ENCODE measurements around the gene CEP295NL.
"Not testable (repeated sequence)": the region's sequence is repeated elsewhere in the genome, so short reads cannot be mapped to it uniquely, and the experiment has no call there.

The CEP295NL gene

GRCh38 chr17:78879635-78880186 is 23.3 kb downstream of the CEP295NL start:
- H3K79me2 ChIP-seq (ENCODE audit: insufficient read depth, low read length), result no peaks in the 10 kb centered on the region
- H2AFZ ChIP-seq (ENCODE audit: low read length), result no peak overlapping the region
- no peaks in the 10 kb centered on the region for H3K9me3 ChIP-seq (ENCODE audit: low read length)
- no peaks in the 10 kb centered on the region for H3K4me1 ChIP-seq (ENCODE audit: insufficient read depth, low read length, severe bottlenecking)
- no peak overlapping the region for H3K9ac ChIP-seq (ENCODE audit: low read length)
- no peaks in the 10 kb centered on the region for H4K20me1 ChIP-seq (ENCODE audit: insufficient read depth, low read length)
- no peak overlapping the region for H3K4me3 ChIP-seq (ENCODE audit: low read depth, low read length, poor library complexity, severe bottlenecking)
- no peaks in the 10 kb centered on the region for H3F3A ChIP-seq (ENCODE audit: insufficient read depth, low read length)
- no peak overlapping the region for H3K4me2 ChIP-seq (ENCODE audit: low read length)
- no peaks in the 10 kb centered on the region for H3K36me3 ChIP-seq (ENCODE audit: insufficient read depth, low read length)
- H3K27me3 ChIP-seq (ENCODE audit: insufficient read depth, low read length), result no peaks in the 10 kb centered on the region; the same call in none of the 2 replicates
- no peak overlapping the region for H3K27ac ChIP-seq (ENCODE audit: low read depth, low read length, poor library complexity, severe bottlenecking)
- H3K9me2 ChIP-seq (ENCODE audit: low read depth, low read length), result no peaks in the 10 kb centered on the region
- TF ChIP-seq EZH2 (IDR thresholded peaks at IDR 0.05; ENCODE audit: borderline replicate concordance, low read length) (no peak), CTCF (IDR thresholded peaks at IDR 0.05; ENCODE audit: low read length) (no peak)

GRCh38 chr17:78878871-78879527 is 24.0 kb downstream of the CEP295NL start:
- no peaks in the 10 kb centered on the region for H3F3A ChIP-seq (ENCODE audit: insufficient read depth, low read length)
- no peak overlapping the region for H3K4me3 ChIP-seq (ENCODE audit: low read depth, low read length, poor library complexity, severe bottlenecking)
- no peaks in the 10 kb centered on the region for H4K20me1 ChIP-seq (ENCODE audit: insufficient read depth, low read length)
- TF ChIP-seq EZH2 (IDR thresholded peaks at IDR 0.05; ENCODE audit: borderline replicate concordance, low read length) (no peak), CTCF (IDR thresholded peaks at IDR 0.05; ENCODE audit: low read length) (no peak)
- H3K36me3 ChIP-seq (ENCODE audit: insufficient read depth, low read length), result no peaks in the 10 kb centered on the region
- H3K9me2 ChIP-seq (ENCODE audit: low read depth, low read length), result no peaks in the 10 kb centered on the region
- H3K4me1 ChIP-seq (ENCODE audit: insufficient read depth, low read length, severe bottlenecking), result no peaks in the 10 kb centered on the region
- H3K79me2 ChIP-seq (ENCODE audit: insufficient read depth, low read length), result no peaks in the 10 kb centered on the region
- H3K9me3 ChIP-seq (ENCODE audit: low read length), result no peaks in the 10 kb centered on the region
- H3K9ac ChIP-seq (ENCODE audit: low read length), result no peak overlapping the region
- H3K27ac ChIP-seq (ENCODE audit: low read depth, low read length, poor library complexity, severe bottlenecking), result no peak overlapping the region
- no peak overlapping the region for H3K4me2 ChIP-seq (ENCODE audit: low read length)
- H3K27me3 ChIP-seq (ENCODE audit: insufficient read depth, low read length), result no peaks in the 10 kb centered on the region; the same call in none of the 2 replicates
- H2AFZ ChIP-seq (ENCODE audit: low read length), result no peak overlapping the region

GRCh38 chr17:78878261-78878660 is 24.7 kb downstream of the CEP295NL start:
- Histone ChIP-seq H3F3A (ENCODE audit: insufficient read depth, low read length) (no peaks in the 10 kb centered on the region), H2AFZ (ENCODE audit: low read length) (no peak overlapping the region), H3K9ac (ENCODE audit: low read length) (no peak overlapping the region), H4K20me1 (ENCODE audit: insufficient read depth, low read length) (no peaks in the 10 kb centered on the region), H3K4me3 (ENCODE audit: low read depth, low read length, poor library complexity, severe bottlenecking) (no peak overlapping the region), H3K27ac (ENCODE audit: low read depth, low read length, poor library complexity, severe bottlenecking) (no peak overlapping the region), H3K9me2 (ENCODE audit: low read depth, low read length) (no peaks in the 10 kb centered on the region), H3K4me2 (ENCODE audit: low read length) (no peak overlapping the region), H3K9me3 (ENCODE audit: low read length) (no peaks in the 10 kb centered on the region), H3K4me1 (ENCODE audit: insufficient read depth, low read length, severe bottlenecking) (no peaks in the 10 kb centered on the region), H3K36me3 (ENCODE audit: insufficient read depth, low read length) (no peaks in the 10 kb centered on the region), H3K27me3 (ENCODE audit: insufficient read depth, low read length) (no peaks in the 10 kb centered on the region; the same call in none of the 2 replicates), H3K79me2 (ENCODE audit: insufficient read depth, low read length) (no peaks in the 10 kb centered on the region)
- TF ChIP-seq CTCF (IDR thresholded peaks at IDR 0.05; ENCODE audit: low read length) (no peak), EZH2 (IDR thresholded peaks at IDR 0.05; ENCODE audit: borderline replicate concordance, low read length) (no peak)

- not testable (repeated sequence) for H3K9me2 ChIP-seq (ENCODE audit: low read depth, low read length); H2AFZ ChIP-seq (ENCODE audit: low read length); H3K9me3 ChIP-seq (ENCODE audit: low read length); H3K36me3 ChIP-seq (ENCODE audit: insufficient read depth, low read length); H3K4me1 ChIP-seq (ENCODE audit: insufficient read depth, low read length, severe bottlenecking); H3K27ac ChIP-seq (ENCODE audit: low read depth, low read length, poor library complexity, severe bottlenecking); H3K4me3 ChIP-seq (ENCODE audit: low read depth, low read length, poor library complexity, severe bottlenecking); H3K9ac ChIP-seq (ENCODE audit: low read length); H3K4me2 ChIP-seq (ENCODE audit: low read length); H3F3A ChIP-seq (ENCODE audit: insufficient read depth, low read length); H3K27me3 ChIP-seq (ENCODE audit: insufficient read depth, low read length); H3K79me2 ChIP-seq (ENCODE audit: insufficient read depth, low read length); H4K20me1 ChIP-seq (ENCODE audit: insufficient read depth, low read length)
These were observed 26.0 kb downstream of the CEP295NL start for GRCh38 chr17:78876954-78877517.
